ENCODE results near the gene UBE2H. TPM values are rescaled to one million over a fixed set of nuclear protein-coding genes. Genes with fewer than 3 reads are reported as not detected.

The UBE2H gene
- total and polyA plus RNA-seq, 4 donors, result 11.9 to 84.2 (median 23.7) TPM

DNA sequence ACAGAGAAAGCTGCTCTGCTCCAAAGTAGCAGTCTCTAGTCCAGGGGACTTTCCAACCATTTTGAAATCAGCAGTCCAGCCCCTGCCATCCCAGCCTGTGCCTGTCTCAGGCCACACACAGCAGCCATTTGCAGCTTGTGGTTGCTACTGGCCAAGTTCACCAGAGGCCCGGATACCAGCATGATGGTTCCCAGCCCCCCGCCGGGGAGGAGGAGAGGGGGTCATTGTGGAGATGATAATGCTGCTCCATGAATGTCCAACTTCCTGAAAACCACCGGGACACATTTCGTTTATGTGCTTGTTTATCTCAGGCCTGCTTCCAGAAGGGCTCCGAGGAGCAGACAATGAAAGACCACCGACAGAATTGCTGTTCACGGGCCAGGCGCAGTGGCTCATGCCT is 160.0 kb downstream of the UBE2H start:
- WGBS, result 75% methylated on average over 9 of the region's 9 CpGs
- Histone ChIP-seq H3K4me1 (ENCODE audit: control insufficient read depth in 4 of 4, insufficient read depth in 4 of 4, low read length in 3 of 4) (no peaks in the 10 kb centered on the region), H3K36me3 (ENCODE audit: control insufficient read depth in 4 of 4, insufficient read depth in 3 of 4, low read depth in 1 of 4, low read length in 3 of 4) (no peaks in the 10 kb centered on the region), H3K9me3 (ENCODE audit: control insufficient read depth in 4 of 4, low read length in 3 of 4) (no peaks in the 10 kb centered on the region), H3K4me3 (ENCODE audit: low read depth in 1 of 3, low read length in 3 of 3) (no peak overlapping the region), H3K27ac (ENCODE audit: low read depth in 1 of 2, low read length in 2 of 2) (no peak overlapping the region), H3K9ac (ENCODE audit: low read depth in 1 of 2, low read length in 2 of 2) (no peak overlapping the region), H3K27me3 (ENCODE audit: control insufficient read depth in 4 of 4, insufficient read depth in 4 of 4, low read length in 3 of 4) (no peaks in the 10 kb centered on the region)
- no peak for DNase-seq (ENCODE audit: low spot score)
- no peak for TF ChIP-seq YY1 (IDR thresholded peaks at IDR 0.05)
- TF ChIP-seq NR2F2 (IDR thresholded peaks at IDR 0.05), result no peak
- TF ChIP-seq, protein P1, sequence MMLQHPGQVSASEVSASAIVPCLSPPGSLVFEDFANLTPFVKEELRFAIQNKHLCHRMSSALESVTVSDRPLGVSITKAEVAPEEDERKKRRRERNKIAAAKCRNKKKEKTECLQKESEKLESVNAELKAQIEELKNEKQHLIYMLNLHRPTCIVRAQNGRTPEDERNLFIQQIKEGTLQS (IDR thresholded peaks at IDR 0.05), result no peak
- TF ChIP-seq, protein P2, sequence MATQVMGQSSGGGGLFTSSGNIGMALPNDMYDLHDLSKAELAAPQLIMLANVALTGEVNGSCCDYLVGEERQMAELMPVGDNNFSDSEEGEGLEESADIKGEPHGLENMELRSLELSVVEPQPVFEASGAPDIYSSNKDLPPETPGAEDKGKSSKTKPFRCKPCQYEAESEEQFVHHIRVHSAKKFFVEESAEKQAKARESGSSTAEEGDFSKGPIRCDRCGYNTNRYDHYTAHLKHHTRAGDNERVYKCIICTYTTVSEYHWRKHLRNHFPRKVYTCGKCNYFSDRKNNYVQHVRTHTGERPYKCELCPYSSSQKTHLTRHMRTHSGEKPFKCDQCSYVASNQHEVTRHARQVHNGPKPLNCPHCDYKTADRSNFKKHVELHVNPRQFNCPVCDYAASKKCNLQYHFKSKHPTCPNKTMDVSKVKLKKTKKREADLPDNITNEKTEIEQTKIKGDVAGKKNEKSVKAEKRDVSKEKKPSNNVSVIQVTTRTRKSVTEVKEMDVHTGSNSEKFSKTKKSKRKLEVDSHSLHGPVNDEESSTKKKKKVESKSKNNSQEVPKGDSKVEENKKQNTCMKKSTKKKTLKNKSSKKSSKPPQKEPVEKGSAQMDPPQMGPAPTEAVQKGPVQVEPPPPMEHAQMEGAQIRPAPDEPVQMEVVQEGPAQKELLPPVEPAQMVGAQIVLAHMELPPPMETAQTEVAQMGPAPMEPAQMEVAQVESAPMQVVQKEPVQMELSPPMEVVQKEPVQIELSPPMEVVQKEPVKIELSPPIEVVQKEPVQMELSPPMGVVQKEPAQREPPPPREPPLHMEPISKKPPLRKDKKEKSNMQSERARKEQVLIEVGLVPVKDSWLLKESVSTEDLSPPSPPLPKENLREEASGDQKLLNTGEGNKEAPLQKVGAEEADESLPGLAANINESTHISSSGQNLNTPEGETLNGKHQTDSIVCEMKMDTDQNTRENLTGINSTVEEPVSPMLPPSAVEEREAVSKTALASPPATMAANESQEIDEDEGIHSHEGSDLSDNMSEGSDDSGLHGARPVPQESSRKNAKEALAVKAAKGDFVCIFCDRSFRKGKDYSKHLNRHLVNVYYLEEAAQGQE (IDR thresholded peaks at IDR 0.05), result no peak
- TF ChIP-seq FOXA2 (IDR thresholded peaks at IDR 0.05), result no peak
- TF ChIP-seq, protein P3, sequence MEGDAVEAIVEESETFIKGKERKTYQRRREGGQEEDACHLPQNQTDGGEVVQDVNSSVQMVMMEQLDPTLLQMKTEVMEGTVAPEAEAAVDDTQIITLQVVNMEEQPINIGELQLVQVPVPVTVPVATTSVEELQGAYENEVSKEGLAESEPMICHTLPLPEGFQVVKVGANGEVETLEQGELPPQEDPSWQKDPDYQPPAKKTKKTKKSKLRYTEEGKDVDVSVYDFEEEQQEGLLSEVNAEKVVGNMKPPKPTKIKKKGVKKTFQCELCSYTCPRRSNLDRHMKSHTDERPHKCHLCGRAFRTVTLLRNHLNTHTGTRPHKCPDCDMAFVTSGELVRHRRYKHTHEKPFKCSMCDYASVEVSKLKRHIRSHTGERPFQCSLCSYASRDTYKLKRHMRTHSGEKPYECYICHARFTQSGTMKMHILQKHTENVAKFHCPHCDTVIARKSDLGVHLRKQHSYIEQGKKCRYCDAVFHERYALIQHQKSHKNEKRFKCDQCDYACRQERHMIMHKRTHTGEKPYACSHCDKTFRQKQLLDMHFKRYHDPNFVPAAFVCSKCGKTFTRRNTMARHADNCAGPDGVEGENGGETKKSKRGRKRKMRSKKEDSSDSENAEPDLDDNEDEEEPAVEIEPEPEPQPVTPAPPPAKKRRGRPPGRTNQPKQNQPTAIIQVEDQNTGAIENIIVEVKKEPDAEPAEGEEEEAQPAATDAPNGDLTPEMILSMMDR (IDR thresholded peaks at IDR 0.05; ENCODE audit: low read depth, low read length, missing input control), result no peak
- TF ChIP-seq SP1 (IDR thresholded peaks at IDR 0.05), result no peak
- no peak for TF ChIP-seq RXRA (IDR thresholded peaks at IDR 0.05)
- no peak for TF ChIP-seq HNF4G (IDR thresholded peaks at IDR 0.05)

GRCh38 chr7:129790136-129790535 is 162.6 kb downstream of the UBE2H start:
- peaks cover 2 to 9% (median 5%) of the 10 kb centered on the region in 4 donors for H3K4me1 ChIP-seq (ENCODE audit: control insufficient read depth in 4 of 4, insufficient read depth in 4 of 4, low read length in 3 of 4)
- no peak for DNase-seq (ENCODE audit: low spot score)
- no peak for TF ChIP-seq YY1 (IDR thresholded peaks at IDR 0.05)
- TF ChIP-seq ZBTB33 (IDR thresholded peaks at IDR 0.05), result no peak
- TF ChIP-seq, protein P2 (IDR thresholded peaks at IDR 0.05), result no peak
- no peak for TF ChIP-seq TAF1 (conservative IDR thresholded peaks at IDR 0.05)
- TF ChIP-seq, protein P4, sequence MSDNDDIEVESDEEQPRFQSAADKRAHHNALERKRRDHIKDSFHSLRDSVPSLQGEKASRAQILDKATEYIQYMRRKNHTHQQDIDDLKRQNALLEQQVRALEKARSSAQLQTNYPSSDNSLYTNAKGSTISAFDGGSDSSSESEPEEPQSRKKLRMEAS (IDR thresholded peaks at IDR 0.05), result no peak
- TF ChIP-seq HNF4A (conservative IDR thresholded peaks at IDR 0.05), result no peak
- TF ChIP-seq FOXA1 (IDR thresholded peaks at IDR 0.05), result no peak
- no peak for TF ChIP-seq SP1 (IDR thresholded peaks at IDR 0.05)
- TF ChIP-seq EGR1 (IDR thresholded peaks at IDR 0.05; ENCODE audit: low read depth in 2 of 2), result no peak
- TF ChIP-seq RXRA (IDR thresholded peaks at IDR 0.05), result no peak
- no peak for TF ChIP-seq NR2F2 (IDR thresholded peaks at IDR 0.05)
- TF ChIP-seq RAD21 (IDR thresholded peaks at IDR 0.05), result no peak
- TF ChIP-seq JUND (IDR thresholded peaks at IDR 0.05), result no peak
- TF ChIP-seq FOXA2 (IDR thresholded peaks at IDR 0.05), result no peak
- no peak for TF ChIP-seq HNF4G (IDR thresholded peaks at IDR 0.05)
- no peaks in the 10 kb centered on the region for H3K9me3 ChIP-seq (ENCODE audit: control insufficient read depth in 4 of 4, low read length in 3 of 4)
- H3K9ac ChIP-seq (ENCODE audit: low read depth in 1 of 2, low read length in 2 of 2), result no peak overlapping the region
- no peaks in the 10 kb centered on the region for H3K36me3 ChIP-seq (ENCODE audit: control insufficient read depth in 4 of 4, insufficient read depth in 3 of 4, low read depth in 1 of 4, low read length in 3 of 4)
- no peak overlapping the region for H3K27ac ChIP-seq (ENCODE audit: low read depth in 1 of 2, low read length in 2 of 2)
- no peak overlapping the region for H3K4me3 ChIP-seq (ENCODE audit: low read depth in 1 of 3, low read length in 3 of 3)
- WGBS, result 81% methylated on average over 6 of the region's 6 CpGs
- H3K27me3 ChIP-seq (ENCODE audit: control insufficient read depth in 4 of 4, insufficient read depth in 4 of 4, low read length in 3 of 4), result peaks cover 0 to 4% (median 2%) of the 10 kb centered on the region in 4 donors
